Renal cortical epithelial cell (primary cell): ENCODE data around the gene DPP10. TPM values are rescaled to one million over a fixed set of nuclear protein-coding genes. Genes with fewer than 3 reads are reported as not detected.

Experiments
- DNase-seq: peaks from one replicate; pipeline ENCODE4 v3.0.0-alpha.2; 2011; ENCODE audit warnings: low read depth
- total RNA-seq: library from RNA; depleted of rRNA; stranded (reverse); fragments of >200 nt; gene quantifications from 2 replicates; pipeline ENCODE4 v1.2.3, GENCODE V29; 2014

The DPP10 gene
- total RNA-seq, 1 donor from 2014 or later = not detected

GRCh38 chr2:115733190-115733775 is 1290.8 kb downstream of the DPP10 start:
- no peak for DNase-seq

- no peak for DNase-seq
These were observed 1295.7 kb downstream of the DPP10 start for GRCh38 chr2:115738111-115738510.

GRCh38 chr2:115739574-115739973 is 1297.1 kb downstream of the DPP10 start:
- DNase-seq = no peak

GRCh38 chr2:115746151-115746550 is 1303.7 kb downstream of the DPP10 start:
- DNase-seq = no peak

GRCh38 chr2:115757286-115757685 is 1314.8 kb downstream of the DPP10 start:
- no peak for DNase-seq

GRCh38 chr2:115763601-115764000 is 1321.2 kb downstream of the DPP10 start:
- no peak for DNase-seq

- DNase-seq = no peak
These were observed 1329.1 kb downstream of the DPP10 start for GRCh38 chr2:115771516-115771915.

GRCh38 chr2:115774361-115774760 is 1331.9 kb downstream of the DPP10 start:
- DNase-seq = no peak

- no peak for DNase-seq
These were observed 1336.7 kb downstream of the DPP10 start for GRCh38 chr2:115779085-115779632.

- DNase-seq = no peak
These were observed 1339.8 kb downstream of the DPP10 start for GRCh38 chr2:115782286-115782685.

- no peak for DNase-seq
These were observed 1353.6 kb downstream of the DPP10 start for GRCh38 chr2:115796078-115796477.

GRCh38 chr2:115807276-115807675 is 1364.8 kb downstream of the DPP10 start:
- no peak for DNase-seq

GRCh38 chr2:115825912-115826311 is 1383.5 kb downstream of the DPP10 start:
- no peak for DNase-seq

GRCh38 chr2:115833196-115833595 is 1390.8 kb downstream of the DPP10 start:
- no peak for DNase-seq

- no peak for DNase-seq
These were observed 1396.1 kb downstream of the DPP10 start for GRCh38 chr2:115838539-115838938.

GRCh38 chr2:115842306-115842705 is 1399.9 kb downstream of the DPP10 start:
- DNase-seq = no peak

- no peak for DNase-seq
These were observed 1405.8 kb downstream of the DPP10 start for GRCh38 chr2:115848192-115848591.

GRCh38 chr2:115867024-115867423 is 1424.6 kb downstream of the DPP10 start:
- DNase-seq = no peak

GRCh38 chr2:115874427-115874826 is 1432.0 kb downstream of the DPP10 start:
- DNase-seq = no peak

- no peak for DNase-seq
These were observed 1438.1 kb downstream of the DPP10 start for GRCh38 chr2:115880558-115880957.

- DNase-seq = no peak
These were observed 1444.9 kb downstream of the DPP10 start for GRCh38 chr2:115887209-115887776.
